Endodermal cell (in vitro differentiated cells): ENCODE measurements around the gene PAK1. TPM values are rescaled to one million over a fixed set of nuclear protein-coding genes. Genes with fewer than 3 reads are reported as not detected.
"Not testable (repeated sequence)": the region's sequence is repeated elsewhere in the genome, so short reads cannot be mapped to it uniquely, and the experiment has no call there.

Experiments used
- DNase-seq: peaks from one replicate; pipeline ENCODE4 v3.0.0-alpha.2; 2017
- H3K27ac ChIP-seq: 2 replicates; pipeline ENCODE4 v1.5.1; 2013; ENCODE audit warnings: mild to moderate bottlenecking, low read depth, low read length, moderate library complexity
- H3K27me3 ChIP-seq: 2 replicates; pipeline ENCODE4 v1.6.1; 2013; ENCODE audit warnings: mild to moderate bottlenecking, low read length, moderate library complexity; ENCODE audit not compliant: insufficient read depth, control insufficient read depth, poor library complexity, severe bottlenecking
- H3K36me3 ChIP-seq: 2 replicates; pipeline ENCODE4 v1.7.0; 2013; ENCODE audit warnings: mild to moderate bottlenecking, low read length, moderate library complexity; ENCODE audit not compliant: control insufficient read depth, insufficient read depth
- H3K4me1 ChIP-seq: one replicate; pipeline ENCODE4 v1.7.0; 2013; ENCODE audit warnings: low read length; ENCODE audit not compliant: control insufficient read depth, insufficient read depth
- H3K4me3 ChIP-seq: 2 replicates; pipeline ENCODE4 v1.5.1; 2013; ENCODE audit warnings: mild to moderate bottlenecking, low read length, moderate library complexity
- H3K9ac ChIP-seq: 2 replicates; pipeline ENCODE4 v1.6.1; 2013; ENCODE audit warnings: mild to moderate bottlenecking, low read length, moderate library complexity; ENCODE audit not compliant: poor library complexity, severe bottlenecking; ENCODE audit errors: extremely low read depth
- H3K9me3 ChIP-seq: 2 replicates; pipeline ENCODE4 v1.6.1; 2013; ENCODE audit warnings: mild to moderate bottlenecking, low read length, moderate library complexity; ENCODE audit not compliant: control insufficient read depth
- H3K27ac Mint-ChIP-seq: 2 replicates; pipeline ENCODE4 v1.8.0; 2020; ENCODE audit warnings: mixed read lengths
- H3K27me3 Mint-ChIP-seq: 2 replicates; pipeline ENCODE4 v1.8.0; 2021; ENCODE audit warnings: mild to moderate bottlenecking, mixed read lengths; ENCODE audit not compliant: insufficient read depth
- H3K36me3 Mint-ChIP-seq: 2 replicates; pipeline ENCODE4 v1.8.0; 2020; ENCODE audit warnings: low read depth, mixed read lengths
- H3K4me1 Mint-ChIP-seq: 2 replicates; pipeline ENCODE4 v1.8.0; 2020; ENCODE audit warnings: mixed read lengths
- H3K4me3 Mint-ChIP-seq: 2 replicates; pipeline ENCODE4 v1.8.0; 2020; ENCODE audit warnings: mild to moderate bottlenecking, moderate library complexity, mixed read lengths
- H3K9me3 Mint-ChIP-seq: 2 replicates; pipeline ENCODE4 v1.8.0; 2020; ENCODE audit warnings: mild to moderate bottlenecking, mixed read lengths
- CTCF ChIP-seq: fragments of 200-600 bp; sonication (generic); conservative IDR thresholded peaks from 2 replicates; pipeline ENCODE4 v1.5.0; 2021; ENCODE audit warnings: antibody characterized with exemption, mild to moderate bottlenecking
- WGBS, 2 experiments: methylation state at CpG; one replicate each; pipeline versions ENCODE4 v1.1.5 to v1.1.7; 2013; ENCODE audit warnings: missing lambda C conversion rate in 2 of 2, mixed read lengths in 1 of 2; ENCODE audit not compliant: insufficient coverage in 1 of 2, insufficient read length in 1 of 2; 5-methylcytosine and 5-hydroxymethylcytosine counted together
- total RNA-seq, 2 donors: library from RNA; stranded (reverse); fragmentation: NEBNext Ultra II Directional in 1 of 2; extraction: Animal tissue kit (Norgen Biotek cat#: 25700) in 1 of 2; gene quantifications; 2 replicates in 1 of 2; 3 replicates in 1 of 2; pipeline ENCODE4 v1.2.1, GENCODE V29; 2021

The PAK1 gene
- total RNA-seq, 2 donors from 2014 or later: 91.3 to 94.9 TPM

GRCh38 chr11:77495526-77495925 is 21.6 kb upstream of the PAK1 start:
- Histone ChIP-seq H3K36me3 (no peaks in the 10 kb centered on the region), H3K9ac (no peak overlapping the region), H3K27ac (no peak overlapping the region), H3K9me3 (no peaks in the 10 kb centered on the region), H3K27me3 (no peaks in the 10 kb centered on the region), H3K4me1 (no peaks in the 10 kb centered on the region), H3K4me3 (no peak overlapping the region)
- 100% methylated on average over 1 of the region's 1 CpG for WGBS, 2 experiments
- Mint-ChIP-seq H3K9me3 (peaks cover 6% of the 10 kb centered on the region), H3K4me1 (no peaks in the 10 kb centered on the region), H3K27ac (no peak overlapping the region), H3K27me3 (no peaks in the 10 kb centered on the region), H3K36me3 (no peaks in the 10 kb centered on the region), H3K4me3 (no peak overlapping the region)
- TF ChIP-seq CTCF: no peak
- no peak for DNase-seq

- H3K4me3 ChIP-seq, H3K4me1 Mint-ChIP-seq, H3K9me3 ChIP-seq, H3K36me3 Mint-ChIP-seq, H3K4me3 Mint-ChIP-seq, H3K36me3 ChIP-seq, H3K27me3 Mint-ChIP-seq, H3K9ac ChIP-seq, H3K4me1 ChIP-seq, H3K27ac Mint-ChIP-seq, DNase-seq, H3K27ac ChIP-seq, H3K27me3 ChIP-seq: not testable (repeated sequence)
- peaks cover 20% of the 10 kb centered on the region for H3K9me3 Mint-ChIP-seq
- WGBS, 2 experiments: 96% methylated on average over 16 of the region's 28 CpGs; no CpG with 5 or more reads in 1 of the 2 experiments
Measured at GRCh38 chr11:77490035-77490434, 16.1 kb upstream of the PAK1 start.

- Histone ChIP-seq H3K36me3 (no peaks in the 10 kb centered on the region), H3K9me3 (no peaks in the 10 kb centered on the region), H3K9ac (no peak overlapping the region), H3K4me1 (no peaks in the 10 kb centered on the region), H3K27me3 (no peaks in the 10 kb centered on the region), H3K27ac (no peak overlapping the region), H3K4me3 (no peak overlapping the region)
- Mint-ChIP-seq H3K27ac (no peak overlapping the region), H3K27me3 (peaks cover 2% of the 10 kb centered on the region), H3K4me1 (peaks cover 5% of the 10 kb centered on the region), H3K4me3 (no peak overlapping the region), H3K36me3 (no peaks in the 10 kb centered on the region), H3K9me3 (peaks cover 20% of the 10 kb centered on the region)
- no peak for TF ChIP-seq CTCF
- no peak for DNase-seq
- 94 to 100% methylated on average over 2 of the region's 2 CpGs for WGBS, 2 experiments
Measured at GRCh38 chr11:77487790-77488189, 13.9 kb upstream of the PAK1 start.

GRCh38 chr11:77479746-77480352 is 6.0 kb upstream of the PAK1 start:
- Mint-ChIP-seq H3K9me3 (no peaks in the 10 kb centered on the region), H3K27me3 (no peaks in the 10 kb centered on the region), H3K36me3 (no peaks in the 10 kb centered on the region), H3K4me3 (no peak overlapping the region), H3K27ac (peak overlapping the region; percentile 41), H3K4me1 (peaks cover 4% of the 10 kb centered on the region)
- no peak for TF ChIP-seq CTCF
- H3K27ac ChIP-seq: no peak overlapping the region
- no peaks in the 10 kb centered on the region for H3K9me3 ChIP-seq
- WGBS, 2 experiments: 93% methylated on average over 2 of the region's 2 CpGs; no CpG with 5 or more reads in 1 of the 2 experiments
- H3K4me3 ChIP-seq: no peak overlapping the region
- H3K9ac ChIP-seq: no peak overlapping the region
- H3K4me1 ChIP-seq: no peaks in the 10 kb centered on the region
- no peak for DNase-seq
- no peaks in the 10 kb centered on the region for H3K36me3 ChIP-seq
- no peaks in the 10 kb centered on the region for H3K27me3 ChIP-seq
